PFSK-1 (cell line): ENCODE data around the gene APH1B.

ENCODE experiments used
- FOXP2 ChIP-seq: optimal IDR thresholded peaks from 2 replicates; pipeline ENCODE3; 2011; ENCODE audit warnings: borderline replicate concordance, control low read depth, inconsistent platforms; ENCODE audit not compliant: insufficient read depth; ENCODE audit errors: extremely low read length, extremely low read depth
- POLR2AphosphoS5 ChIP-seq: IDR thresholded peaks from 2 replicates; pipeline ENCODE4 v1.6.1; 2012; ENCODE audit warnings: low read depth, mild to moderate bottlenecking, control low read depth, low read length, moderate library complexity
- REST ChIP-seq, 2 experiments: IDR thresholded peaks; 2 replicates each; pipeline versions ENCODE4 v1.6.1 to v1.8.0; 2011 to 2012; ENCODE audit warnings: low read depth in 2 of 2, low read length in 2 of 2, control low read depth in 1 of 2, inconsistent platforms in 1 of 2, mild to moderate bottlenecking in 1 of 2, moderate library complexity in 1 of 2; ENCODE audit not compliant: insufficient read depth in 1 of 2
- SIN3A ChIP-seq: IDR thresholded peaks from 2 replicates; pipeline ENCODE4 v1.6.1; 2012; ENCODE audit warnings: mild to moderate bottlenecking, low read length, moderate library complexity, borderline replicate concordance; ENCODE audit not compliant: insufficient read depth
- TAF1 ChIP-seq: IDR thresholded peaks from 2 replicates; pipeline ENCODE4 v1.6.1; 2012; ENCODE audit warnings: low read length, control low read depth, borderline replicate concordance; ENCODE audit not compliant: insufficient read depth

APH1B gene

GRCh38 chr15:63308947-63309346 is 31.5 kb downstream of the APH1B start:
- TF ChIP-seq SIN3A (no peak), POLR2AphosphoS5 (no peak), REST (IDR thresholded peaks at IDR 0.05; ENCODE audit: insufficient read depth in 1 of 2, low read depth in 2 of 2, low read length in 2 of 2) (no peak), FOXP2 (no peak), TAF1 (no peak)

GRCh38 chr15:63310646-63311045 is 33.2 kb downstream of the APH1B start:
- no peak for TF ChIP-seq TAF1
- TF ChIP-seq SIN3A: no peak
- no peak for TF ChIP-seq FOXP2
- TF ChIP-seq REST (IDR thresholded peaks at IDR 0.05; ENCODE audit: insufficient read depth in 1 of 2, low read depth in 2 of 2, low read length in 2 of 2): no peak
- TF ChIP-seq POLR2AphosphoS5: no peak

GRCh38 chr15:63312286-63312685 is 34.9 kb downstream of the APH1B start:
- TF ChIP-seq FOXP2: no peak
- TF ChIP-seq REST (IDR thresholded peaks at IDR 0.05; ENCODE audit: insufficient read depth in 1 of 2, low read depth in 2 of 2, low read length in 2 of 2): no peak
- no peak for TF ChIP-seq POLR2AphosphoS5
- TF ChIP-seq TAF1: no peak
- TF ChIP-seq SIN3A: no peak

GRCh38 chr15:63313825-63314224 is 36.4 kb downstream of the APH1B start:
- TF ChIP-seq REST (IDR thresholded peaks at IDR 0.05; ENCODE audit: insufficient read depth in 1 of 2, low read depth in 2 of 2, low read length in 2 of 2) (no peak), POLR2AphosphoS5 (no peak), FOXP2 (no peak), SIN3A (no peak)

GRCh38 chr15:63314409-63314808 is 37.0 kb downstream of the APH1B start:
- no peak for TF ChIP-seq FOXP2
- no peak for TF ChIP-seq REST (IDR thresholded peaks at IDR 0.05; ENCODE audit: insufficient read depth in 1 of 2, low read depth in 2 of 2, low read length in 2 of 2)
- no peak for TF ChIP-seq TAF1
- no peak for TF ChIP-seq POLR2AphosphoS5
- no peak for TF ChIP-seq SIN3A
